A673 (cell line): Measurements from ENCODE around the gene ADK.

Source experiments
- EZH2 ChIP-seq: fragments of 200-600 bp; sonication (generic); IDR thresholded peaks from 2 replicates; pipeline ENCODE4 v1.6.1; 2017; ENCODE audit warnings: borderline replicate concordance, low read depth, mild to moderate bottlenecking, mixed read lengths, antibody characterized with exemption, low read length; ENCODE audit not compliant: poor library complexity, severe bottlenecking
- TF ChIP-seq, protein P1 (sequence below): fragments of 300-800, 200-600 bp; sonication (generic); conservative IDR thresholded peaks from 2 replicates; pipeline ENCODE4 v1.5.1; 2017; ENCODE audit warnings: low read depth, mild to moderate bottlenecking, antibody characterized with exemption, low read length, moderate library complexity, mixed read lengths

DNA sequence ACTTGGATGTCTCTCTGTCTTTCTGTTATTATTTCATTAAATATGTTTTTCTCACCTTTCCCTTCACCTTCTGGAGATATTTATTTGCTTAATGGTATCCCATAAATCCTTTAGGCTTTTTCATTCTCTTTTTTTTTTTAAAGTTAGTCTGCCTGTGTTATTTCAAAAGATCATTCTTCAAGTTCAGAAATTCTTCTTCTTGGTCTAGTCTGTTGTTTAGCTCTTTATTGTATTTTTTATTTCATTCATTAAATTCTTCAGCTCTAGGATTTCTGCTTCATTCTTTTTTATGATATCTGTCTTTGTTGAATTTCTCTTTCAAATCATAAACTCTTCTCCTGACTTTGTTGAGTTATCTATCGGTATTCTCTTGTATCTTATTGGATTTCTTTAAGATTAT, 363.3 kb downstream of the ADK start:
- TF ChIP-seq, protein P1, sequence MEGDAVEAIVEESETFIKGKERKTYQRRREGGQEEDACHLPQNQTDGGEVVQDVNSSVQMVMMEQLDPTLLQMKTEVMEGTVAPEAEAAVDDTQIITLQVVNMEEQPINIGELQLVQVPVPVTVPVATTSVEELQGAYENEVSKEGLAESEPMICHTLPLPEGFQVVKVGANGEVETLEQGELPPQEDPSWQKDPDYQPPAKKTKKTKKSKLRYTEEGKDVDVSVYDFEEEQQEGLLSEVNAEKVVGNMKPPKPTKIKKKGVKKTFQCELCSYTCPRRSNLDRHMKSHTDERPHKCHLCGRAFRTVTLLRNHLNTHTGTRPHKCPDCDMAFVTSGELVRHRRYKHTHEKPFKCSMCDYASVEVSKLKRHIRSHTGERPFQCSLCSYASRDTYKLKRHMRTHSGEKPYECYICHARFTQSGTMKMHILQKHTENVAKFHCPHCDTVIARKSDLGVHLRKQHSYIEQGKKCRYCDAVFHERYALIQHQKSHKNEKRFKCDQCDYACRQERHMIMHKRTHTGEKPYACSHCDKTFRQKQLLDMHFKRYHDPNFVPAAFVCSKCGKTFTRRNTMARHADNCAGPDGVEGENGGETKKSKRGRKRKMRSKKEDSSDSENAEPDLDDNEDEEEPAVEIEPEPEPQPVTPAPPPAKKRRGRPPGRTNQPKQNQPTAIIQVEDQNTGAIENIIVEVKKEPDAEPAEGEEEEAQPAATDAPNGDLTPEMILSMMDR: no peak
- TF ChIP-seq EZH2: no peak
